GM23248 (cell line): Measurements from ENCODE around the gene GRIK3.

Source experiments
- EZH2 ChIP-seq: fragments of 200-600 bp; sonication (generic); IDR thresholded peaks from 2 replicates; pipeline ENCODE4 v1.6.1; 2018; ENCODE audit warnings: antibody characterized with exemption, mild to moderate bottlenecking; ENCODE audit not compliant: insufficient read depth, poor library complexity, severe bottlenecking
- EZH2phosphoT487 ChIP-seq: fragments of 200-600 bp; sonication (generic); IDR thresholded peaks from 2 replicates; pipeline ENCODE4 v1.6.1; 2018; ENCODE audit warnings: antibody characterized with exemption, moderate library complexity, mild to moderate bottlenecking, low read depth; ENCODE audit not compliant: insufficient read depth

- TF ChIP-seq EZH2: no peak
- TF ChIP-seq EZH2phosphoT487: no peak
These were observed 12.8 kb downstream of the GRIK3 start for GRCh38 chr1:37021502-37021901.
